CD4-positive, alpha-beta T cell treated with Interleukin-17A for 1 hour (primary cell): Measurements from ENCODE around the gene PLXDC2.

ENCODE experiments used
- DNase-seq: peaks from one replicate; pipeline ENCODE4 v3.0.0-alpha.2; 2020

Gene PLXDC2

GRCh38 chr10:20233423-20233822 is 417.2 kb downstream of the PLXDC2 start:
- no peak for DNase-seq

- no peak for DNase-seq
Observed at GRCh38 chr10:20234579-20234978, 418.3 kb downstream of the PLXDC2 start.

GRCh38 chr10:20237091-20237570 is 420.9 kb downstream of the PLXDC2 start:
- DNase-seq = no peak

GRCh38 chr10:20237586-20237985 is 421.4 kb downstream of the PLXDC2 start:
- no peak for DNase-seq

GRCh38 chr10:20240643-20241042 is 424.4 kb downstream of the PLXDC2 start:
- DNase-seq = no peak

GRCh38 chr10:20247454-20247853 is 431.2 kb downstream of the PLXDC2 start:
- DNase-seq = no peak

GRCh38 chr10:20247891-20248708 is 431.9 kb downstream of the PLXDC2 start:
- no peak for DNase-seq

- DNase-seq = no peak
Observed at GRCh38 chr10:20254078-20254477, 437.8 kb downstream of the PLXDC2 start.

- no peak for DNase-seq
Observed at GRCh38 chr10:20254497-20254896, 438.3 kb downstream of the PLXDC2 start.

- DNase-seq = no peak
Observed at GRCh38 chr10:20256969-20257368, 440.7 kb downstream of the PLXDC2 start.

- no peak for DNase-seq
Observed at GRCh38 chr10:20257422-20257821, 441.2 kb downstream of the PLXDC2 start.

GRCh38 chr10:20265146-20265545 is 448.9 kb downstream of the PLXDC2 start:
- DNase-seq = no peak

- DNase-seq = no peak
Observed at GRCh38 chr10:20267734-20268133, 451.5 kb downstream of the PLXDC2 start.

- no peak for DNase-seq
Observed at GRCh38 chr10:20271490-20271889, 455.3 kb downstream of the PLXDC2 start.

- no peak for DNase-seq
Observed at GRCh38 chr10:20272608-20273007, 456.4 kb downstream of the PLXDC2 start.

GRCh38 chr10:20274571-20274970 is 458.3 kb downstream of the PLXDC2 start:
- no peak for DNase-seq

GRCh38 chr10:20276127-20276979 is 460.1 kb downstream of the PLXDC2 start:
- no peak for DNase-seq

- no peak for DNase-seq
Observed at GRCh38 chr10:20277820-20278219, 461.6 kb downstream of the PLXDC2 start.

GRCh38 chr10:20281579-20281978 is 465.3 kb downstream of the PLXDC2 start:
- no peak for DNase-seq

- DNase-seq = no peak
Observed at GRCh38 chr10:20287586-20287985, 471.4 kb downstream of the PLXDC2 start.

- DNase-seq = no peak
Observed at GRCh38 chr10:20288060-20288459, 471.8 kb downstream of the PLXDC2 start.

- DNase-seq = no peak
Observed at GRCh38 chr10:20289070-20289828, 473.0 kb downstream of the PLXDC2 start.

- no peak for DNase-seq
Observed at GRCh38 chr10:20298417-20298816, 482.2 kb downstream of the PLXDC2 start.
